Thoracic aorta (tissue), 2 donors: ENCODE results near the gene EIF2S3B. TPM values are rescaled to one million over a fixed set of nuclear protein-coding genes. Genes with fewer than 3 reads are reported as not detected.

ENCODE experiments used
- ATAC-seq: fragments of 150-250 bp; one replicate; pipeline ENCODE4 v1.8.0; 2017; ENCODE audit warnings: low read depth; ENCODE audit not compliant: insufficient number of reproducible peaks, low FRiP score
- DNase-seq: peaks from one replicate; pipeline ENCODE4 v3.0.0-alpha.2; 2020; ENCODE audit warnings: low spot score
- H3K27ac ChIP-seq, 2 donors: fragments of 200-600 bp; sonication (generic); 1 replicate in 1 of 2; 2 replicates in 1 of 2; pipeline ENCODE4 v1.5.1; 2016; ENCODE audit warnings: mild to moderate bottlenecking in 2 of 2, moderate library complexity in 2 of 2
- H3K27me3 ChIP-seq: fragments of 200-600 bp; sonication (generic); replicated peaks from 2 replicates; pipeline ENCODE4 v1.6.0; 2016; ENCODE audit warnings: mild to moderate bottlenecking; ENCODE audit not compliant: insufficient read depth
- H3K36me3 ChIP-seq: fragments of 200-600 bp; sonication (generic); one replicate; pipeline ENCODE4 v1.5.1; 2016
- H3K4me1 ChIP-seq, 2 donors: fragments of 200-600 bp; sonication (generic); 1 replicate in 1 of 2; 2 replicates in 1 of 2; pipeline versions ENCODE4 v1.5.1 to v1.6.0; 2016; ENCODE audit warnings: low read depth in 2 of 2, mild to moderate bottlenecking in 1 of 2; ENCODE audit not compliant: control insufficient read depth in 1 of 2
- H3K4me3 ChIP-seq: fragments of 200-600 bp; sonication (generic); 2 replicates; pipeline ENCODE4 v1.5.1; 2016; ENCODE audit warnings: mild to moderate bottlenecking
- H3K9me3 ChIP-seq: fragments of 200-600 bp; sonication (generic); 2 replicates; pipeline ENCODE4 v1.5.1; 2016
- CTCF ChIP-seq: fragments of 200-600 bp; sonication (generic); IDR thresholded peaks from one replicate; pipeline ENCODE4 v1.5.1; 2019; ENCODE audit warnings: antibody characterized with exemption
- total RNA-seq, 2 donors: library from RNA; depleted of rRNA; stranded (reverse); fragments of >200 nt; gene quantifications; one replicate each; pipeline versions ENCODE4 v1.1.0 to v1.2.3, GENCODE V29; 2016

The EIF2S3B gene
- total RNA-seq, 2 donors from 2014 or later: 0.56 TPM; not detected in 1

GRCh38 chr12:10491766-10492165, 13.9 kb upstream of the EIF2S3B start:
- no peak for DNase-seq
- Histone ChIP-seq H3K36me3 (no peaks in the 10 kb centered on the region), H3K27me3 (no peaks in the 10 kb centered on the region), H3K27ac (no peak overlapping the region), H3K4me3 (no peak overlapping the region), H3K4me1 (no peaks in the 10 kb centered on the region), H3K9me3 (no peaks in the 10 kb centered on the region)
- no peak for TF ChIP-seq CTCF
- no peak for ATAC-seq

- no peak for TF ChIP-seq CTCF
- H3K36me3 ChIP-seq: no peaks in the 10 kb centered on the region
- no peaks in the 10 kb centered on the region for H3K27me3 ChIP-seq
- DNase-seq: no peak
- no peak overlapping the region for H3K4me3 ChIP-seq
- no peaks in the 10 kb centered on the region for H3K4me1 ChIP-seq
- no peak for ATAC-seq
- no peaks in the 10 kb centered on the region for H3K9me3 ChIP-seq
- no peak overlapping the region for H3K27ac ChIP-seq
Observed at GRCh38 chr12:10497602-10498001, 8.1 kb upstream of the EIF2S3B start.

- ATAC-seq: no peak
Observed at GRCh38 chr12:10498042-10498441, 7.6 kb upstream of the EIF2S3B start.

GRCh38 chr12:10501030-10501429, 4.7 kb upstream of the EIF2S3B start:
- no peak for ATAC-seq

More at GRCh38 chr12:10498042-10498441, 7.6 kb upstream of the EIF2S3B start:
- no peak overlapping the region for H3K27ac ChIP-seq
- no peak overlapping the region for H3K4me3 ChIP-seq
- H3K27me3 ChIP-seq: no peaks in the 10 kb centered on the region
- H3K9me3 ChIP-seq: no peaks in the 10 kb centered on the region
- no peak for DNase-seq
- H3K36me3 ChIP-seq: no peaks in the 10 kb centered on the region
- TF ChIP-seq CTCF: no peak
- H3K4me1 ChIP-seq: no peaks in the 10 kb centered on the region

GRCh38 chr12:10503460-10503859, 2.2 kb upstream of the EIF2S3B start:
- Histone ChIP-seq H3K27ac (no peak overlapping the region), H3K9me3 (no peaks in the 10 kb centered on the region), H3K27me3 (no peaks in the 10 kb centered on the region), H3K4me3 (no peak overlapping the region), H3K36me3 (no peaks in the 10 kb centered on the region), H3K4me1 (no peaks in the 10 kb centered on the region)
- no peak for ATAC-seq
- no peak for TF ChIP-seq CTCF
- DNase-seq: no peak

More at GRCh38 chr12:10501030-10501429, 4.7 kb upstream of the EIF2S3B start:
- TF ChIP-seq CTCF: no peak
- H3K27ac ChIP-seq: no peak overlapping the region
- no peaks in the 10 kb centered on the region for H3K4me1 ChIP-seq
- H3K36me3 ChIP-seq: no peaks in the 10 kb centered on the region
- no peak overlapping the region for H3K4me3 ChIP-seq
- no peaks in the 10 kb centered on the region for H3K27me3 ChIP-seq
- no peaks in the 10 kb centered on the region for H3K9me3 ChIP-seq
- no peak for DNase-seq
